OCI-LY7 (cell line): ENCODE measurements around the gene ARMC9. TPM values are rescaled to one million over a fixed set of nuclear protein-coding genes. Genes with fewer than 3 reads are reported as not detected.

Experiments used
- BruUV-seq: library from RNA; stranded (reverse); fragments of 400-500 nt; replicated peaks from 2 replicates; lab custom pipeline; 2021; lab: Mats Ljungman, UMichigan
- CTCF ChIA-PET: fragments of 300-600 bp; sonication (Branson Sonifier 250); formaldehyde crosslinking; loops from one replicate; lab custom pipeline; 2022; ENCODE audit warnings: antibody characterized with exemption; ENCODE audit not compliant: unreplicated experiment; lab: Charles Lee
- POLR2A ChIA-PET: fragments of 300-600 bp; sonication (Branson Sonifier 250); formaldehyde crosslinking; loops from one replicate; lab custom pipeline; 2022; ENCODE audit warnings: antibody characterized with exemption; lab: Charles Lee
- DNase-seq: peaks from one replicate; pipeline ENCODE4 v3.0.0-alpha.2; 2015; ENCODE audit warnings: low spot score
- H2AFZ ChIP-seq: fragments of 200-600 bp; sonication (generic), shearing (Covaris generic); 2 replicates; pipeline ENCODE4 v1.6.1; 2014; ENCODE audit warnings: mild to moderate bottlenecking, antibody characterized with exemption, low read length, moderate library complexity
- H3K27ac ChIP-seq: fragments of 200-600 bp; sonication (generic); 2 replicates; pipeline ENCODE4 v1.5.1; 2014; ENCODE audit warnings: mixed run types, low read depth, mild to moderate bottlenecking, moderate library complexity, low read length, inconsistent platforms; ENCODE audit not compliant: poor library complexity, severe bottlenecking
- H3K36me3 ChIP-seq: fragments of 200-600 bp; sonication (generic); 2 replicates; pipeline ENCODE4 v1.6.1; 2014; ENCODE audit warnings: mild to moderate bottlenecking, antibody characterized with exemption, low read length, moderate library complexity, mixed read lengths; ENCODE audit not compliant: insufficient read depth
- H3K4me1 ChIP-seq: fragments of 200-600 bp; sonication (generic); 2 replicates; pipeline ENCODE4 v1.5.1; 2014; ENCODE audit warnings: mild to moderate bottlenecking, low read length; ENCODE audit not compliant: insufficient read depth, poor library complexity, severe bottlenecking
- H3K4me2 ChIP-seq: fragments of 200-600 bp; sonication (generic); 2 replicates; pipeline ENCODE4 v1.6.1; 2014; ENCODE audit warnings: mild to moderate bottlenecking, low read length
- H3K4me3 ChIP-seq: fragments of 200-600 bp; sonication (generic); 2 replicates; pipeline ENCODE4 v1.5.1; 2014; ENCODE audit warnings: mild to moderate bottlenecking, low read depth, low read length; ENCODE audit not compliant: poor library complexity, severe bottlenecking
- H3K79me2 ChIP-seq: fragments of 200-600 bp; sonication (generic); 2 replicates; pipeline ENCODE4 v1.6.1; 2016; ENCODE audit warnings: low read depth, mild to moderate bottlenecking, low read length, moderate library complexity, mixed read lengths; ENCODE audit not compliant: insufficient read depth
- H3K9me2 ChIP-seq: fragments of 200-600 bp; sonication (generic); 2 replicates; pipeline ENCODE4 v1.6.1; 2016; ENCODE audit warnings: mild to moderate bottlenecking, low read length, mixed read lengths; ENCODE audit not compliant: insufficient read depth
- H3K9me3 ChIP-seq: fragments of 200-600 bp; sonication (generic); 2 replicates; pipeline ENCODE4 v1.6.1; 2014; ENCODE audit warnings: mild to moderate bottlenecking, mixed run types, low read length, mixed read lengths
- H4K20me1 ChIP-seq: fragments of 200-600 bp; sonication (generic); 2 replicates; pipeline ENCODE4 v1.6.1; 2014; ENCODE audit warnings: mild to moderate bottlenecking, antibody characterized with exemption, low read length, moderate library complexity, mixed read lengths; ENCODE audit not compliant: insufficient read depth
- EZH2phosphoT487 ChIP-seq: fragments of 200-600 bp; sonication (generic); IDR thresholded peaks from 2 replicates; pipeline ENCODE4 v1.6.1; 2018; ENCODE audit warnings: low read depth, borderline replicate concordance, mild to moderate bottlenecking, mixed run types, antibody characterized with exemption, low read length, moderate library complexity, mixed read lengths
- intact Hi-C: fragments of 100-400 bp; cut with micrococcal nuclease; formaldehyde crosslinking; loops from one replicate; pipeline ENCODE4 v1.10.0; 2022; ENCODE audit not compliant: unreplicated experiment
- total RNA-seq, 2 experiments: library from RNA; depleted of rRNA in 1 of 2; stranded (reverse); fragments of >200 nt in 1 of 2; shearing (Covaris generic) in 1 of 2; gene quantifications; 2 replicates each; pipeline ENCODE4 v1.2.3, GENCODE V29; 2014 to 2022
- TF ChIP-seq, protein P1 (sequence below): fragments of 200-600 bp; sonication (generic); conservative IDR thresholded peaks from 2 replicates; pipeline ENCODE4 v1.5.1; 2014; ENCODE audit warnings: mild to moderate bottlenecking, antibody characterized with exemption, low read length, moderate library complexity, mixed read lengths

Gene ARMC9
- total RNA-seq, 2 experiments from 2014 or later: 6.6 to 12.2 TPM

DNA sequence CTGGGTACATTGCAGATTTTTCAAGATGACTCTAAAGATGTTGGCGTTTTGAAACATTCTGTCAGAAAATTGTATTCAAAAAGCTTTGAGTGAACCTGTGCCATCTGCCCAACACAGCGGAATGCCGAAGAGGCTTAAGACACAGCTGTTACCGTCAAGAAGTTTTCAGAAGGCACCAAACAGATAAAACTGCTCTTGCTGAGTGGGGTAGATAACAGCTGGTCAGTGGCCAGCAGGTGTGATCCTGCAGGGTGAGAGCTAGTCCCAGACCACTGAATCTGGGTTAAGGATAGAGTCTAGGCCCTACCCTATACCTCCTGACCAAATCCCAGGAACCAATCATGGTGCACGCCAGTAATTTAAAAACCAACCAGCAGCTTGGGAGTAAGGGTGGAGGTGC is 136.6 kb downstream of the ARMC9 start:
- Histone ChIP-seq H3K9me3 (no peaks in the 10 kb centered on the region), H3K4me1 (no peaks in the 10 kb centered on the region), H3K36me3 (no peaks in the 10 kb centered on the region), H2AFZ (no peak overlapping the region), H4K20me1 (no peaks in the 10 kb centered on the region), H3K4me2 (no peak overlapping the region), H3K79me2 (no peaks in the 10 kb centered on the region), H3K27ac (no peak overlapping the region), H3K4me3 (no peak overlapping the region), H3K9me2 (no peaks in the 10 kb centered on the region)
- intact Hi-C loops: no loop called here
- CTCF ChIA-PET: no interaction called here
- DNase-seq: no peak
- no TSS peak for BruUV-seq
- POLR2A ChIA-PET: interaction anchor here (0.8 to 1.3 kb wide), 2 partner anchors 23 to 102 kb away, joined by 3 read pairs; no protein-coding TSS in a partner anchor
- TF ChIP-seq EZH2phosphoT487: no peak
- TF ChIP-seq, protein P1, sequence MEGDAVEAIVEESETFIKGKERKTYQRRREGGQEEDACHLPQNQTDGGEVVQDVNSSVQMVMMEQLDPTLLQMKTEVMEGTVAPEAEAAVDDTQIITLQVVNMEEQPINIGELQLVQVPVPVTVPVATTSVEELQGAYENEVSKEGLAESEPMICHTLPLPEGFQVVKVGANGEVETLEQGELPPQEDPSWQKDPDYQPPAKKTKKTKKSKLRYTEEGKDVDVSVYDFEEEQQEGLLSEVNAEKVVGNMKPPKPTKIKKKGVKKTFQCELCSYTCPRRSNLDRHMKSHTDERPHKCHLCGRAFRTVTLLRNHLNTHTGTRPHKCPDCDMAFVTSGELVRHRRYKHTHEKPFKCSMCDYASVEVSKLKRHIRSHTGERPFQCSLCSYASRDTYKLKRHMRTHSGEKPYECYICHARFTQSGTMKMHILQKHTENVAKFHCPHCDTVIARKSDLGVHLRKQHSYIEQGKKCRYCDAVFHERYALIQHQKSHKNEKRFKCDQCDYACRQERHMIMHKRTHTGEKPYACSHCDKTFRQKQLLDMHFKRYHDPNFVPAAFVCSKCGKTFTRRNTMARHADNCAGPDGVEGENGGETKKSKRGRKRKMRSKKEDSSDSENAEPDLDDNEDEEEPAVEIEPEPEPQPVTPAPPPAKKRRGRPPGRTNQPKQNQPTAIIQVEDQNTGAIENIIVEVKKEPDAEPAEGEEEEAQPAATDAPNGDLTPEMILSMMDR: no peak

DNA sequence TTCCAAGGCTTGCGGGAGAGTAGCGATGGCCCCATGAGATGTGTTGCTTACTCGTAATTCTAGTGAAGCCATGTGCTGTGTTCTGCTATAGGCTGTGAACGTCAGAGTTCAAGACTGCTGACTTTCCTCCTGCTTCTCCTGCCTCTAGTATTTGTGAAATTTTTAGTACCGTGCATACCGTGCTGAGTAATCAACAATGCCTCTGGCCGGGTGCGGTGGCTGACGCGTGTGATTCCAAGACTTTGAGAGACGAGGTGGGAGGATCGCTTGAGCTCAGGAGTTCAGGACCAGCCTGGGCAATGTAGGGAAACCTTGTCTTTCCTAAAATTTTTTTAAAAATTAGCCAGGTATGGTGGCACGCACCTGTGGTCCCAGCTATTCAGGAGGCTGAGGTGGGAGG is 137.2 kb downstream of the ARMC9 start:
- POLR2A ChIA-PET: interaction anchor here (0.6 to 1.7 kb wide), 5 partner anchors 9 to 210 kb away, joined by 3 to 5 read pairs (median 3); partner anchors contain the start of gene HTR2B
- CTCF ChIA-PET: no interaction called here
- no peaks in the 10 kb centered on the region for H4K20me1 ChIP-seq
- TF ChIP-seq EZH2phosphoT487: no peak
- TF ChIP-seq, protein P1: no peak
- no peak for DNase-seq
- H3K9me3 ChIP-seq: no peaks in the 10 kb centered on the region
- H3K4me3 ChIP-seq: no peak overlapping the region
- H2AFZ ChIP-seq: no peak overlapping the region
- H3K9me2 ChIP-seq: no peaks in the 10 kb centered on the region
- intact Hi-C loops: no loop called here
- H3K4me2 ChIP-seq: no peak overlapping the region
- H3K4me1 ChIP-seq: no peaks in the 10 kb centered on the region
- no TSS peak for BruUV-seq
- no peaks in the 10 kb centered on the region for H3K36me3 ChIP-seq
- H3K27ac ChIP-seq: no peak overlapping the region
- H3K79me2 ChIP-seq: no peaks in the 10 kb centered on the region

DNA sequence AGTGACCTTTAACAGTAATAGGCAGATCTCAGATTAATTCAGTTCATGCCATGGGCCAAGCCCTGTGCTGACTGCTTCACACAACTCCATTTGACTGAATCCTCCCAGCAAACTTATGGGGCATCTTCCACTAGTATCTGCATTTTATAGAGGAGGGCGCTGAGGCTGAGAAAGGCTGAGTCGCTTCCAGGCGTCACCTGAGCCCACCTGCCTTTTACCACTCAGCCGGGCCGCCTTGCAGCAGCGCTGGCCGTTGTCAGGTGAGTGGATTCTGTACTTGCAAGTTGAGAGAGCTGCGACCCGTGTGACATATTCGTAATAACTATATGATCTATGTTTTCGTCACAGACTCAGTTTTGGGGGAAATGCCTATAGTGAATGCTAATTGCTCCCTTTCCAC is 137.8 kb downstream of the ARMC9 start:
- Histone ChIP-seq H3K4me2 (no peak overlapping the region), H2AFZ (no peak overlapping the region), H3K36me3 (no peaks in the 10 kb centered on the region), H3K9me3 (no peaks in the 10 kb centered on the region), H3K9me2 (no peaks in the 10 kb centered on the region), H4K20me1 (no peaks in the 10 kb centered on the region), H3K4me3 (no peak overlapping the region), H3K79me2 (no peaks in the 10 kb centered on the region), H3K4me1 (no peaks in the 10 kb centered on the region), H3K27ac (no peak overlapping the region)
- no peak for DNase-seq
- intact Hi-C loops: no loop called here
- CTCF ChIA-PET: interaction anchor here (0.6 kb wide), 1 partner anchor 10 kb away, joined by 3 read pairs; no protein-coding TSS in a partner anchor
- BruUV-seq: no TSS peak
- POLR2A ChIA-PET: interaction anchor here (0.6 to 1.7 kb wide), 4 partner anchors 10 to 211 kb away, joined by 3 to 5 read pairs (median 3); partner anchors contain the start of gene HTR2B
- TF ChIP-seq, protein P1: no peak
- no peak for TF ChIP-seq EZH2phosphoT487
